ENCODE measurements around the gene PXT1.
"Not testable (repeated sequence)": the region's sequence is repeated elsewhere in the genome, so short reads cannot be mapped to it uniquely, and the experiment has no call there.

The PXT1 gene

GRCh38 chr6:36368421-36368820, 74.2 kb downstream of the PXT1 start:
- no peak for DNase-seq

GRCh38 chr6:36367743-36368142, 74.9 kb downstream of the PXT1 start:
- DNase-seq, result no peak

- no peak for DNase-seq
Measured at GRCh38 chr6:36364669-36365479, 77.8 kb downstream of the PXT1 start.

GRCh38 chr6:36364061-36364635, 78.5 kb downstream of the PXT1 start:
- DNase-seq, result not testable (repeated sequence)

DNA sequence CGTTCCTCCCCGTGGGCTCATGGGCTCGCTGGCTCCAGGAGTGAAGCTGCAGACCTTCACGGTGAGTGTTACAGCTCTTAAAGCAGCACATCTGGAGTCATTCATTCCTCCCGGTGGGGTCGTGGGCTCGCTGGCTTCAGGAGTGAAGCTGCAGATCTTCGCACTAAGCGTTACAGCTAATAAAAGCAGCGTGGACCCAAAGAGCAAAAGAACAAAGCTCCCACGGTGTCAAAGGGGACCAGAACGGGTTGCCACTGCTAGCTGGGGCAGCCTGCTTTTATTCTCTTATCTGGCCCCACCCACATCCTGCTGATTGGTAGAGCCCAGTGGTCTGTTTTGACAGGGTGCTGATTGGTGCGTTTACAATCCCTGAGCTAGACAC, 79.3 kb downstream of the PXT1 start:
- not testable (repeated sequence) for DNase-seq

DNA sequence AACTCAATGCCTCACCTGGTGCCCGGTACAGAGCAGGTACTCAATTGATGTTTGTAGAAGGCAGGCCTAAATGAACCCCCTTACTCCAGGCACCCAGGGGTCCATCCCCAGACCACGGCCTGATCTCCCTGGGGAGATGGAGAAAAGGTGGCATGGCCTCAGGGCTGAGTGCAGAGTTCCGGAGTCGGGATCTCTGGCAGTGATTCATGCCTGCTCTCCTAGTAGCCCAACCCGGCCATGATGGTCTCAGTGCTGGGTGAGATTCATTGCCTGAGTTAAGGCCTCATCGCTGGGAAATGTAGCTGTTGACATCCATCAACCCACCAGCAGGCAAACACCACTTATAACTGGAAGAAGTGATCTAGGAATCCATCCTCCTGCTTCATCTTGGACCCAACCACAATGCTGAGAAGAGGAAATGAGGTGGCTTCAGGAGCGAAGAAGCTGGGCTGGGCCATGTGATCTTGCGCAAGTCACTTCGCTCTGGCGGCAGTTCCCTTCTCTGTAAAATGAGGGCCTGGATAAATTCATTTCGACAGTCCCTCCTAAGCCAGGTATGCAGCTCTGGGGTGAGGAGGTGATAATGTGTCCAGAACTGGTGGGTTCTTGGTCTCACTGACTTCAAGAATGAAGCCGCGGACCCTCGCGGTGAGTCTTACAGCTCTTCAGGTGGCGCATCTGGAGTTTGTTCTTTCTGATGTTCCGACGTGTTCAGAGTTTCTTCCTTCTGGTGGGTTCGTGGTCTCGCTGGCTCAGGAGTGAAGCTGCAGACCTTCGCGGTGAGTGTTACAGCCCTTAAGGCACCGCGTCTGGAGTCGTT, 79.9 kb downstream of the PXT1 start:
- DNase-seq, result no peak

GRCh38 chr6:36361071-36361470, 81.6 kb downstream of the PXT1 start:
- no peak for DNase-seq

DNA sequence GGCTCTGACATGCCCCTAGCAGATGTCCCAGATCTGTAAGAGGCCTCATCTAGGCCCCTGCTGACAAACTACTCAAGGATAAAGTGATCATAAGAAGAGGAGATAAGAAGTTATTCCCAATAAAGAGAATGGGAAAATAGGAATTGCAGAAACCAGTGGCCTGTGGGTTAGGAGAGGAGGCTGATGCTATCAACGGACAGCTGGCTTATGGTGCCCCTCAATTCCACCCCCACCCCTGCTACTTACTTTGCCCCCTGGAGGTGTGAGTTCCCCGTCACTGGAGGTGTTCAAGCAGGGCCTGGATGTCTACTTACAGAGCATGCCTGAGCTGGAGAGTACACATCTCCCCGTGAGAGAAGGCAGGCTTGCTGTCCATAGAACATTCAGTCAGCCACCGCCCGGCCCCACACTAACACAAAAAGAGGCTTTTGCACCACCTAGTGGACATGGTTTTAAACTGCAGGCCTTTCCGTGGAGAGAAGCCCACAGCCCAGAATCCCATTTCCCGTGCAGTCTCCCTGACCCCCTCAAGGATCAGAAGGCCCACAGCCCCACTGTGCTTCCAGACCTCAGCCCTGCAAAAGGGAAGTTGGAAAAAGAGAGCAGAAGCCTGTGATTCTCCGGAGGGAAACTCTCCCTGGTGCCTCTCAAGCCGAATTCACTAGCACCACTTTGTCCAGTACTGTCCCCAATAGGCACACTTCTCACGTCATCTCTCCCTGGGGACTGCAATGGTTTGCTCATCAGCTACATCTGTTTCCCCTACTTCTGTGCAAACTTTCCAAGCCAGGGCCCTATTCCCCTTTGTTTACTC, 82.2 kb downstream of the PXT1 start:
- peak; percentile 83 for DNase-seq

- DNase-seq, result no peak
Measured at GRCh38 chr6:36358226-36358915, 84.3 kb downstream of the PXT1 start.

GRCh38 chr6:36357872-36358225, 84.8 kb downstream of the PXT1 start:
- no peak for DNase-seq

- DNase-seq, result no peak
Measured at GRCh38 chr6:36355819-36356218, 86.8 kb downstream of the PXT1 start.

DNA sequence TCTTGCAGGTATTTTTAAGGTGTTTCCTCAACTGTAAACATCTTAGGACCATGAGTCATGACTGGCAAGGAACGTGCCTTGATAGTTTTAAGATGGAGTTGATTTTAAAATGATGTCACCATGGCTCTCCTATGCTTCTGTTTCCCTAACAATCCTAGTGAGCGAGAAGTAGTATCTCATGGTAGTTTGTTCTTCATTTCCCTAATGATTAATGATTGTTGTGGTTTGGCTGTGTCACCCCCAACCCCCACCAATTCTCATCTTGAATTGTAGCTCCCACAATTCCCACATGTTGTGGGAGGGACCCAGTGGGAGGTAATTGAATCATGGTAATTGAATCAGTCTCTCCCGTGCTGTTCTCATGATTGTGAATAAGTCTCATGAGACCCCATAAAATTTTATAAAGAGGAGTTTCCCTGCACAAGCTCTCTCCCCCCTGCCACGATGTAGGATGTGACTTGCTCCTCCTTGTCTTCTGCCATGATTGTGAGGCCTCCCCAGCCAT, 89.2 kb downstream of the PXT1 start:
- DNase-seq, result no peak

- DNase-seq, result no peak
Measured at GRCh38 chr6:36352477-36353157, 90.0 kb downstream of the PXT1 start.

GRCh38 chr6:36350681-36351571, 91.7 kb downstream of the PXT1 start:
- no peak for DNase-seq

DNA sequence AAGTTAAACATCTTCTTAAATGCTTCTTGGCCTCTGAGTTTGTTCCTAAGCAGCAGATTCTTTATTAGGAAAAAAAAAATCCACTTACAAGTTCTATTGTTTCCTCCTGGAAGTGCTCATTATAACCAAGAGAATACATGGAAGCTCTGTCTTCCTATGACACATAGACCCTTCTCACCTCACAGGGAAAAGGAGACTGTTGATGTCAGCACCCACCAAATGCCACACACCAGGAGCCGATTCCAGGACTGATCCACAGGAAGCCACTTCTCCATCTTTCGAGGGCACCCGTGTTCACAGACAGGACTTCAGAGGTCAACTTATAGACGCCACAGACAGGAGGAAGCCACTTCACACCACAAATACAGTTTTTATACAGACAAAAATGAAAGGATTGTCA, 92.6 kb downstream of the PXT1 start:
- no peak for DNase-seq

DNA sequence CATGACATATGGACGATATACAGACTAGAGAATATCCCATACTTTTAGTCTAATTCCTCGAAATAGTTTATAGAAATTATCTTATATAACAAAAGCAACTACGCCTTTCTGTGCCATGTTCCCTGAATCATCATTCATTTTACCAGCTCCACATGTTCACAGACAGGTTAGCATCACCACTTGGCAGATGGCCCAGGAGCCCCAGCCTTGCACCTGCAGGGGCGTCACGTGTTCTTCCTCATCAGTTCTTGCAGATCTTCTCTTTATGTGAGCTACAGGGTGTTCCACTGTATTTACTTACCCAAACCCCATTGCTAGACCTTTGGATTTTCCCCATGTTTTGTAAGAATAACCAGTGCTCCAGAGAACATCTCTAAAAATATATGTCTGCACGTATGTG, 93.4 kb downstream of the PXT1 start:
- DNase-seq, result peak; percentile 90

DNA sequence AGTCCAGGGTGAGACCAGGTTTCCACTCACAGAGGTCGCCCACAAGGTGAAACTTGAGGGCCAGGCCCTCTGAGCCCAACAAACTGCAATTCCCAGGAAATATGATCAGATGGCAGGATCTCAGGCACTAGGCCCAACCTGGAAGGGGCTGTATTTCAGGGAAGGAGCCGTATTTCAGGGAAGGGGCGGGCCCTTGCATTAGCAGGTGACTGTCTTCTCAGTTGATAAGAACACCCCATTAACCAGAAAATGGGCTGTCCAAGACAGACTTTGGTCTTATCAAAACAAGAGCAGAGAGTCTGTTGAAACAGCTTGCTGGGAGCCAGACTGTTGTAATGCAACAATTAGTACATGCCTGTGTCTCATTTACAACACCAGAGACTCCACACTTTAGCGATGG, 95.0 kb downstream of the PXT1 start:
- DNase-seq, result no peak

- no peak for DNase-seq
Measured at GRCh38 chr6:36346486-36347273, 96.0 kb downstream of the PXT1 start.

DNA sequence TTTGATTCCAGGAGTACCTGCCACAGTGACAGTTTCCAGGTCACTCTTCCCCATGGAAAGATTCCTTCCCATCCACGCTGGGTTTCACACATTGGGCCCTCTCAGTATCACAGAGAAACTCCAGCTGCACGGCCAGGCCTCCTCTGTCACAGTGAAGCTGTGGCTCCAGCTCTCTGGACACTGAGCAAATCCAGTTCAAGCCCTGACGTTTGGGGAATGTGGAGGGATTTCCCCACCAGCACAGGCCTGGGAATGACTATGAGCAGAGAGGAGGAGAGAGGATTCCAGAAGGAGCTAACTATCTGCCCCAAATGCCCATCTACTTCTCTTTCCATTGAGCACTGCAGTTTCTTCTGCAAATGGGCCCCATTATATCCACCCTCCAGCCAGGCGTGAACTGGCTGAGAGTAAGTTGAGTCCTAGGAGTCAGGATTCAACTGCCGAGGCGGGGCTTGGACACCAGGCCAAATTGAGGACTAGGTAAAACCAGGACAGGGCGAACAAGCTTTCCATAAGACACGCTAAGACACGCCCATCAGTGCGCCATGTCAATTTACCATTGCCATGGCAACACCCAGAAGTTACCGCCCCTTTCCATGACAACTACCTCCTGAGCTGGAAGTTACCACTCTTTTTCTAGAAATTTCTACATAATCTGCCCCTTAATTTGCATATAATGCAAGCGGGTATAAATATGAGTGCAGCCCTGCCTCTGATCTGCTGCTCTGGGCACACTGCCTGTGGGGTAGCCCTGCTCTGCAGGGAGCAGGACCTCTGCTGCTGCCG, 96.8 kb downstream of the PXT1 start:
- DNase-seq, result peak; percentile 21

All from DMS53 (cell line).